GM12864 (cell line): Measurements from ENCODE around the gene TRAPPC3.

ENCODE experiments used
- DNase-seq: peaks from one replicate; pipeline ENCODE4 v3.0.0-alpha.2; 2011; ENCODE audit warnings: low read depth
- H3K4me3 ChIP-seq: 2 replicates; pipeline ENCODE4 v1.5.1; 2011; ENCODE audit warnings: mild to moderate bottlenecking, low read depth, low read length, control low read depth
- TF ChIP-seq, protein P1 (sequence below): IDR thresholded peaks from 2 replicates; pipeline ENCODE4 v1.5.1; 2011; ENCODE audit warnings: low read depth, mild to moderate bottlenecking, moderate library complexity, low read length, control low read depth, inconsistent platforms; ENCODE audit errors: missing control alignments

TRAPPC3 gene

DNA sequence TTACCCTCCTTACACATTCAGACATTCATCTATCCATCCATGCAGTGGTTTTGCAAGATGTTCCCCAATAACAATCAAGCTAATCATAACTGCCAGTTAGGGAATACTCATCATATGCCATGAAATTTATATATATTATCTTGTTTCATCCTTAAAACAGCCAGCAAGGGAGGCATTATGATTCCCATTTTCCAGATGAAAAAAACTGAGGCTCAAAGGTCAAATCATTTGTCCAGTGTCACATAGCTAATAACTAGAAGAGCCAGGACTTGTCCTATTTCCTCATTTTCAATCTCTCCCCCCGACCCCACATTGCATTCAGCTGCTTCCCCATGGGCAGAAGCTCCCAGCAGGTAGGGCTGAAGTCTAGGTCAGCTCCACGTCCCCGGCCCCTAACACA, 17.3 kb downstream of the TRAPPC3 start:
- DNase-seq: no peak
- TF ChIP-seq, protein P1, sequence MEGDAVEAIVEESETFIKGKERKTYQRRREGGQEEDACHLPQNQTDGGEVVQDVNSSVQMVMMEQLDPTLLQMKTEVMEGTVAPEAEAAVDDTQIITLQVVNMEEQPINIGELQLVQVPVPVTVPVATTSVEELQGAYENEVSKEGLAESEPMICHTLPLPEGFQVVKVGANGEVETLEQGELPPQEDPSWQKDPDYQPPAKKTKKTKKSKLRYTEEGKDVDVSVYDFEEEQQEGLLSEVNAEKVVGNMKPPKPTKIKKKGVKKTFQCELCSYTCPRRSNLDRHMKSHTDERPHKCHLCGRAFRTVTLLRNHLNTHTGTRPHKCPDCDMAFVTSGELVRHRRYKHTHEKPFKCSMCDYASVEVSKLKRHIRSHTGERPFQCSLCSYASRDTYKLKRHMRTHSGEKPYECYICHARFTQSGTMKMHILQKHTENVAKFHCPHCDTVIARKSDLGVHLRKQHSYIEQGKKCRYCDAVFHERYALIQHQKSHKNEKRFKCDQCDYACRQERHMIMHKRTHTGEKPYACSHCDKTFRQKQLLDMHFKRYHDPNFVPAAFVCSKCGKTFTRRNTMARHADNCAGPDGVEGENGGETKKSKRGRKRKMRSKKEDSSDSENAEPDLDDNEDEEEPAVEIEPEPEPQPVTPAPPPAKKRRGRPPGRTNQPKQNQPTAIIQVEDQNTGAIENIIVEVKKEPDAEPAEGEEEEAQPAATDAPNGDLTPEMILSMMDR: no peak
- H3K4me3 ChIP-seq: no peak overlapping the region

DNA sequence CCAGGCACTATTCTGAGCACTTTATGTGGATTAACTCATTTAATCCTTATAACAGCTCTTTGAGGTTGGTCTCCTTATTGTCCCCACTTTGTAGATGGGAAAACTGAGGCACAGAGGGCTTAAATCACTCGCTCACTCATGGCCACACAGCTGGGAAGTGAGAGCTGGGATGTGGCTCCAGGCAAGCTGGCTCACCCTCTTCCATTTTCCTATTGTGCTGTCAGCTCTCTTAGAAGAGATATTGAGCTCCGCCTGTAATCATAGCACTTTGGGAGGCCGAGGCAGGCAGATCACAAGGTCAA, 20.4 kb downstream of the TRAPPC3 start:
- no peak for DNase-seq
- H3K4me3 ChIP-seq: no peak overlapping the region
- TF ChIP-seq, protein P1: no peak

DNA sequence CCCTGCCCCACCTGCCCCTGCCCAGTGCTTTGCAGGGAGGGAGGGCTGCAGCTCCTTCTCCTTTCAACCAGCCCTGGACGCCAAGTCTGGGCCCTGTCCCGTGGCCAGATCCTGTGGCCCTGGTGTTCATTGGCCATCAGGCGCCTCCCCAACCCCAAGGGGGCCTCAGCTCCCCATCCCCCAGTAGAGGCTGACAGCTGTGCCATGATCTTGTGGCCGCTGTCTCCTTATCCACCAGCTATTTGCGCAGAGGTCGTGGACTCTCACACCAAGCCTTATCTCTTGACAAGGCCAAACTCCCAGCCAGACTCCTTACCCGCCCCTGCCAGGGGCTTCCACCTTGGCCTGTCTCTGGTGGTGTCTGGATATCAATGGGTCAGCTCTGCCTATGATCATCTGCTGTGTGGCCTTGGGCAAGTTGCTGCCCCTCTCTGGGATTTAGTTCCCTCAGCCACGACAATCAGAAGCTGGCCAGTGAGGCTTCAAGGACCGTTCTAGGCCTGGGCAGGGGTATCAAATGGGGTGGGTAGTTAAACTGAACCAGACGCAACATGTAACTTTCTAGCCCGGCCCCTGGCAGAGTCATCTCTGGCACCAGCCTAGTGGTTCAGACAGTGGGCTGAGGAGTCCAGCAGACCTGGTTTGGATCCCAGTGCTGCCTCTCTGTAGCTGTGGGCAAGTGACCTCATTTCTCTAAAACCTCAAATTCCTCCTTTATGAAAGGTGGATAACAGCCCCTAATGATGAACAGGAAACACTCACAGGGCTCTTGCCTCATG, 21.0 kb downstream of the TRAPPC3 start:
- TF ChIP-seq, protein P1: no peak
- DNase-seq: no peak
- no peak overlapping the region for H3K4me3 ChIP-seq

DNA sequence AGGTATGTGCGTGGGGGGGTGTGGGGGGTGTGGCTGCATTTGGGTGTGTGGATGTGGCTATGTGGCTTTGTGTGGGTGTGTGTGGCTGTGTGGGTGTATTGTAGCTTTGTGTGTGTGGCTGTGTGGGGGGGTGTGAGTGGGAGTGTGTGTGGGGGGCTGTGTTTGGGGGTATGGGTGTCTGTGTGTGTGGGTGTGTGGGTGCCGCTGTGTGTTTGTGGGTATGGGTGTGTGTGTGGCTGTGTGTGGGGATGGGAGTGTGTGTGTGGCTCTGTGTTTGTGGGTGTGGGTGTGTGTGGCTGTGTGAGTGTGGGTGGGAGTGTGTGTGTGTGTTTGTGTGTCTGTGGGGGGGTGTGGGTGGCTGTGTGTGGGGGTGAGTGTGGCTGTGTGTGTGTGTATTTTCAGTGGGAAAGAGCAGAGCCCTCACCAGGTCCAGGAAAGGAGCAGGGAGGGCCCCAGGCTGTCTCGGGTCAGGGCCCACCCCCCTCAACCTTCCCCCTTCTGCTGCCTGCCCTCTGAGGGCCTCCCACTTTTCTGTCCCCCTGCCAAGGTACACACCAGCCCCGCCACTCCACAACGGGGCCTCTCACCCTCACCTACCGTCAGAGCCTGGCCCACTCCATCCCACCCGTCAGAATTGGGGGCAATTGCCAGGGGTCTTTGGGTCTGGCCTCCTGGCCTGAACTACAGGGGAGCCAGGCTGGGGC, 22.3 kb downstream of the TRAPPC3 start:
- DNase-seq: no peak
- TF ChIP-seq, protein P1: no peak
- H3K4me3 ChIP-seq: no peak overlapping the region

DNA sequence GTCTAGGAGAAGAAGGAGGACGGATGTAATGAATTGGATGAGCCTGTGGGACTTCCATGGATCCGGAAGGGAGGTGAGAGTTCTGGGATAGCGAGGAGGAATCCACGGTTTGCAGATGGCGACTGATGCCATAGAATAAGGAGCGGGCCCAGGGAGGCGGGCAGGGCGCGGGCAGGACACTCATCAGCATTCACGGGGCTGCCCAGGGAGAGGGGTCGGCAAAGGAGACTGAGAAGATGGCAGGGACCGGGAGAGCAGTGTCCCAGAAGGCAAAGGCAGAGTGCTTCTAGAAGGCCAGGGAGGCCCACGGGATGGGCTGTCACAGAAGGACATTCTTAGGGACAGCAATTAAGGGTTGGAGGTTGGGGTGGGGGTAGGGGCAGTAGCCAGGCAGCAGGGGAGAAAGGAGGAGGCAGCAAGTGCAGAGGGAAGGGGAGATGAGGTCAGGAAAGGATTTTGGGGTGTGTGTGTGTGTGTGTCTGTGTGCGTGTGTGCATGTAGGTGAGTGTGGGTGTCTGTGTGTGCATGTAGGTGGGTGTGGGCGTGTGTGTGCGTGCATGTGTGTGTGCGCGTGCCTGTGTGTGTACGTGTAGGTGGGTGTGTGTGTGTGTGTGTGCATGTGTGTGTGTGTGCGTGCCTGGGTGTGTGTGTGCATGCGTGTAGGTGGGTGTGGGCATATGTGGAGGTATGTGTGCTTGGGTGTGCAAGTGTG, 23.1 kb downstream of the TRAPPC3 start:
- H3K4me3 ChIP-seq: no peak overlapping the region
- TF ChIP-seq, protein P1: no peak
- no peak for DNase-seq

DNA sequence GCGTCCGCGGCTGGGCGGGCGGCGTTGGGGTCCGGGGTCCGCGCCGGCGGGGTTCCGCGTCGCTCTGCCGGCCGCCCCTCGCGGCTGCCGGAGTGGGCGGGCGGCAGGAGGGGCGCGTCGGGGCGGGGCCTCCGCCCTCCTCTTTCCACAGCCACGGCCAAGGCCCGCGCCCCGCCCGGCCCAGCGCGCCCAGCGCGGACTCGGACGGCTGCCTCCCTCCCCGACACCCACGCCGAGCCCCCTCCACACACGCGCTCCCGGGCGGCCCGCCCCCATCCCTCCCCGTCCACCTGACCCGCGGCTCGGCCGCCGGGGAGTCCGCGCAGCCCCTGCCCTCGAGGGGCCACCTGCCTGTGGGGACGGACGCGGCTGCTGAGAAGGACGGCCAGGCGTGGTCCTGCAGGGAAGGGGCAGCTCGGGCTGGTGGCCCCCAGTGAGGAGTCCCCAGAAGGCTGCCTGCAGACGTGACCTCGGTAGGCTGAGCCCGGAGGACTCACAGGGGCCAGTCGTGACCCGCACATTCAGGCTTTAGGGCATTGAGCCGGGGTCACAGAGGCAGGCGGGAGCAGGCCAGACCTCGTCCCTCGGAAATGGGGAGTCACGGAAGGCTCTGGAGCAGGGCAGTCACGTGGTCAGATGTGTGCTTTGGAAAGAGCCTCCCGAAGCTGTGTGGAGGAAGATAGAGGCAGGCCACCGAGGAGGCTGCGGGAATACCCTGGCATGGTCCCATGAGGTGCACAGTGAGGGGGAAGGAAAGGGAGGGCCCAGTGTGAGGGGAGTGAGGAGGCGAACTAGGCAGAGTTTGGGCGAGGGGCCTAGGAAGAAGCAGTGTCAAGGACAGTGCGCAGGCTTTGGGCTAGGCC, 23.9 kb downstream of the TRAPPC3 start, which contains the start of gene COL8A2:
COL8A2 (minus strand) TSS at position 94 of the 863 bp plus-strand sequence. CDS start 24,980 bp downstream, outside the sequence.
- DNase-seq: no peak
- TF ChIP-seq, protein P1: no peak
- no peak within 1 kb of the TSS for H3K4me3 ChIP-seq
